HG03432 (cell line): ENCODE data around the gene CCDC197.

Source experiments
- ATAC-seq: cut with Tn5 transposase; IDR thresholded peaks from one replicate; pipeline ENCODE4 v1.9.1; 2021; ENCODE audit warnings: mild to moderate bottlenecking, moderate library complexity; ENCODE audit not compliant: unreplicated experiment

The CCDC197 gene

GRCh38 chr14:93960774-93961438 lies 36.2 kb upstream of the CCDC197 start:
- no peak for ATAC-seq

GRCh38 chr14:93961620-93962019 lies 35.5 kb upstream of the CCDC197 start:
- ATAC-seq = no peak

- peak; percentile 55 for ATAC-seq
These were observed 34.1 kb upstream of the CCDC197 start for GRCh38 chr14:93962701-93963601.

GRCh38 chr14:93963692-93964091 lies 33.4 kb upstream of the CCDC197 start:
- no peak for ATAC-seq

GRCh38 chr14:93964281-93964680 lies 32.8 kb upstream of the CCDC197 start:
- no peak for ATAC-seq

GRCh38 chr14:93964820-93965286 lies 32.2 kb upstream of the CCDC197 start:
- no peak for ATAC-seq

- no peak for ATAC-seq
These were observed 31.7 kb upstream of the CCDC197 start for GRCh38 chr14:93965287-93965821.

- ATAC-seq = no peak
These were observed 31.1 kb upstream of the CCDC197 start for GRCh38 chr14:93965946-93966474.

GRCh38 chr14:93967637-93968250 lies 29.4 kb upstream of the CCDC197 start:
- peak; percentile 44 for ATAC-seq

GRCh38 chr14:93969082-93969828 lies 27.8 kb upstream of the CCDC197 start:
- ATAC-seq = no peak

- peak; percentile 27 for ATAC-seq
These were observed 26.5 kb upstream of the CCDC197 start for GRCh38 chr14:93970585-93970964.

- ATAC-seq = peak; percentile 49
These were observed 26.0 kb upstream of the CCDC197 start for GRCh38 chr14:93970965-93971634.

GRCh38 chr14:93971635-93972027 lies 25.5 kb upstream of the CCDC197 start:
- ATAC-seq = no peak

GRCh38 chr14:93972618-93973205 lies 24.4 kb upstream of the CCDC197 start:
- no peak for ATAC-seq

GRCh38 chr14:93973607-93974006 lies 23.5 kb upstream of the CCDC197 start:
- ATAC-seq = no peak

- no peak for ATAC-seq
These were observed 22.8 kb upstream of the CCDC197 start for GRCh38 chr14:93974299-93974698.

GRCh38 chr14:93974833-93975232 lies 22.3 kb upstream of the CCDC197 start:
- ATAC-seq = no peak

- peak; percentile 69 for ATAC-seq
These were observed 21.2 kb upstream of the CCDC197 start for GRCh38 chr14:93975791-93976476.
